Caco-2 (cell line): ENCODE measurements around the gene OPN1SW. TPM values are rescaled to one million over a fixed set of nuclear protein-coding genes. Genes with fewer than 3 reads are reported as not detected.

Source experiments
- BruUV-seq: library from RNA; stranded (reverse); fragments of 400-500 nt; replicated peaks from 2 replicates; lab custom pipeline; 2021; lab: Mats Ljungman, UMichigan
- CTCF ChIA-PET: fragments of 300-600 bp; sonication (Branson Sonifier 250); formaldehyde crosslinking; loops from one replicate; lab custom pipeline; 2022; ENCODE audit warnings: antibody characterized with exemption; lab: Charles Lee
- POLR2A ChIA-PET: fragments of 300-600 bp; sonication (Branson Sonifier 250); formaldehyde crosslinking; loops from one replicate; lab custom pipeline; 2022; ENCODE audit warnings: antibody characterized with exemption; lab: Charles Lee
- DNase-seq, 2 experiments: peaks; one replicate each; pipeline versions ENCODE4 v3.0.0 to v3.0.0-alpha.2; 2020 to 2022
- H3K27me3 ChIP-seq: replicated peaks from 2 replicates; pipeline ENCODE4 v1.6.0; 2011; ENCODE audit warnings: low read length; ENCODE audit not compliant: control insufficient read depth, insufficient read depth
- H3K36me3 ChIP-seq: 2 replicates; pipeline ENCODE4 v1.5.1; 2011; ENCODE audit warnings: low read length; ENCODE audit not compliant: control insufficient read depth, insufficient read depth
- H3K4me1 ChIP-seq: fragments of 250-450 bp; sonication (Bioruptor Pico); 2 replicates; pipeline ENCODE4 v1.5.1; 2020; ENCODE audit warnings: mild to moderate bottlenecking
- H3K4me3 ChIP-seq: 2 replicates; pipeline ENCODE4 v1.5.1; 2011; ENCODE audit warnings: low read depth, mild to moderate bottlenecking, control low read depth, low read length
- H3K9me3 ChIP-seq: fragments of 250-450 bp; sonication (Bioruptor Pico); 2 replicates; pipeline ENCODE4 v1.5.1; 2020; ENCODE audit warnings: mild to moderate bottlenecking, moderate library complexity
- H3K27ac Mint-ChIP-seq: one replicate; pipeline ENCODE4 v1.8.0; 2022; ENCODE audit warnings: mixed read lengths; ENCODE audit not compliant: unreplicated experiment
- H3K27me3 Mint-ChIP-seq: one replicate; pipeline ENCODE4 v1.8.0; 2022; ENCODE audit warnings: mixed read lengths; ENCODE audit not compliant: insufficient read depth, unreplicated experiment
- H3K36me3 Mint-ChIP-seq: one replicate; pipeline ENCODE4 v1.8.0; 2022; ENCODE audit warnings: mild to moderate bottlenecking, mixed read lengths; ENCODE audit not compliant: insufficient read depth, unreplicated experiment
- H3K4me1 Mint-ChIP-seq: one replicate; pipeline ENCODE4 v1.8.0; 2022; ENCODE audit warnings: low read depth, mixed read lengths; ENCODE audit not compliant: unreplicated experiment
- H3K4me3 Mint-ChIP-seq: one replicate; pipeline ENCODE4 v1.8.0; 2022; ENCODE audit warnings: mild to moderate bottlenecking, moderate library complexity, mixed read lengths; ENCODE audit not compliant: unreplicated experiment
- H3K9me3 Mint-ChIP-seq: one replicate; pipeline ENCODE4 v1.8.0; 2022; ENCODE audit warnings: mixed read lengths; ENCODE audit not compliant: unreplicated experiment
- intact Hi-C: fragments of 100-400 bp; cut with micrococcal nuclease; formaldehyde crosslinking; loops from one replicate; pipeline ENCODE4 v1.10.0; 2022; ENCODE audit not compliant: unreplicated experiment
- total RNA-seq: library from RNA; stranded (reverse); gene quantifications from 2 replicates; pipeline ENCODE4 v1.2.3, GENCODE V29; 2022
- TF ChIP-seq, protein P1 (sequence below), 2 experiments: fragments of 200-600 bp in 1 of 2; IDR thresholded peaks; 1 replicate in 1 of 2; 2 replicates in 1 of 2; pipeline versions ENCODE4 v1.5.1 to v1.8.0; 2011 to 2022; ENCODE audit warnings: antibody characterized with exemption in 1 of 2, control low read depth in 1 of 2, inconsistent platforms in 1 of 2, low read depth in 1 of 2, low read length in 1 of 2, mild to moderate bottlenecking in 1 of 2, moderate library complexity in 1 of 2; ENCODE audit not compliant: insufficient read depth in 1 of 2, severe bottlenecking in 1 of 2, unreplicated experiment in 1 of 2

Gene OPN1SW
- total RNA-seq, 1 experiment from 2014 or later: not detected

DNA sequence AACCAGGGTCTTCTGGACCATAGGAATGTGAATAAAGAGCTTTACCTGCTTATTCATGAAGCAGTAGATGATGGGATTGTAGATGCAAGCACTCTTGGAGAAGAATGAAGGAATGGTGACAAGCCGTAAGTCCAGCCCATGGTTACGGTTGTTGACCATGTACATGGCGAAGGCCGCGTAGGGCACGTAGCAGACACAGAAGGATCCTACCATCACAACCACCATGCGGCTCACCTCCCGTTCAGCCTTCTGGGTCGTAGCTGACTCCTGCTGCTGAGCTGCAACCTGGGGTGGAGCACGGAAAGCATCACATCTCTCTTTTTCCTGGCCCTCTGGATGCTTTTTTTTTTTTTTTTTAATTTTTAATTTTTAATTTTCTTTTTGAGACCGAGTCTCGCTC, 2.0 kb downstream of the OPN1SW start:
- Histone ChIP-seq H3K36me3 (peaks cover 4% of the 10 kb centered on the region), H3K27me3 (no peaks in the 10 kb centered on the region), H3K9me3 (peaks cover 8% of the 10 kb centered on the region; the same call in 1 of the 2 replicates), H3K4me1 (no peaks in the 10 kb centered on the region), H3K4me3 (no peak overlapping the region)
- ChIA-PET POLR2A (no interaction called here), CTCF (no interaction called here)
- no peaks in the 10 kb centered on the region for H3K27me3 Mint-ChIP-seq
- TF ChIP-seq, protein P1, sequence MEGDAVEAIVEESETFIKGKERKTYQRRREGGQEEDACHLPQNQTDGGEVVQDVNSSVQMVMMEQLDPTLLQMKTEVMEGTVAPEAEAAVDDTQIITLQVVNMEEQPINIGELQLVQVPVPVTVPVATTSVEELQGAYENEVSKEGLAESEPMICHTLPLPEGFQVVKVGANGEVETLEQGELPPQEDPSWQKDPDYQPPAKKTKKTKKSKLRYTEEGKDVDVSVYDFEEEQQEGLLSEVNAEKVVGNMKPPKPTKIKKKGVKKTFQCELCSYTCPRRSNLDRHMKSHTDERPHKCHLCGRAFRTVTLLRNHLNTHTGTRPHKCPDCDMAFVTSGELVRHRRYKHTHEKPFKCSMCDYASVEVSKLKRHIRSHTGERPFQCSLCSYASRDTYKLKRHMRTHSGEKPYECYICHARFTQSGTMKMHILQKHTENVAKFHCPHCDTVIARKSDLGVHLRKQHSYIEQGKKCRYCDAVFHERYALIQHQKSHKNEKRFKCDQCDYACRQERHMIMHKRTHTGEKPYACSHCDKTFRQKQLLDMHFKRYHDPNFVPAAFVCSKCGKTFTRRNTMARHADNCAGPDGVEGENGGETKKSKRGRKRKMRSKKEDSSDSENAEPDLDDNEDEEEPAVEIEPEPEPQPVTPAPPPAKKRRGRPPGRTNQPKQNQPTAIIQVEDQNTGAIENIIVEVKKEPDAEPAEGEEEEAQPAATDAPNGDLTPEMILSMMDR (IDR thresholded peaks at IDR 0.05; ENCODE audit: insufficient read depth in 1 of 2, low read depth in 1 of 2, low read length in 1 of 2, severe bottlenecking in 1 of 2, unreplicated experiment in 1 of 2): no peak
- BruUV-seq: no TSS peak
- H3K27ac Mint-ChIP-seq: no peak overlapping the region
- H3K4me3 Mint-ChIP-seq: no peak overlapping the region
- intact Hi-C loops: no loop called here
- DNase-seq: no peak
- peaks cover 93% of the 10 kb centered on the region for H3K36me3 Mint-ChIP-seq
- peaks cover 6% of the 10 kb centered on the region for H3K4me1 Mint-ChIP-seq
- H3K9me3 Mint-ChIP-seq: peaks cover 19% of the 10 kb centered on the region

DNA sequence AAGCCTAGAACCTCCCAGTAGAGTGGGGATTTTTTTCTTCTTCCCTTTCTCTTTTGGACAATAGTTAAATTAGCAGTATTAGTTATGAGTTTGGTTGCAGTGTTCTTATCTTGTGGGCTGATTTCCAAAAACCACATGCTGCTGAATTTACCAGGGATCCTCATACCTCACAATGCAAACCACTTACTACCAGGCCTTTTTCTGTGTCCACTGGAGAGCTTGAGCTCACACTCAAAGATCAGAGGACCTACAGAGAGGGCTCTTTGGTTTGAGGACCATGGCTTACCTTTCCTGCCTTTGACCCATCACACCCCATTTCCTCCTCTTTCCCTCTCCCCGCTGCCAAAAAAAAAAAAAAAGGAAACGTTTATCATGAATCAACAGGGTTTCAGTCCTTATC, 5.4 kb downstream of the OPN1SW start:
- no peak overlapping the region for H3K4me3 Mint-ChIP-seq
- peaks cover 100% of the 10 kb centered on the region for H3K36me3 Mint-ChIP-seq
- no peak overlapping the region for H3K4me3 ChIP-seq
- no peak overlapping the region for H3K27ac Mint-ChIP-seq
- H3K4me1 ChIP-seq: no peaks in the 10 kb centered on the region
- H3K9me3 ChIP-seq: no peaks in the 10 kb centered on the region
- BruUV-seq: no TSS peak
- TF ChIP-seq, protein P1 (IDR thresholded peaks at IDR 0.05; ENCODE audit: insufficient read depth in 1 of 2, low read depth in 1 of 2, low read length in 1 of 2, severe bottlenecking in 1 of 2, unreplicated experiment in 1 of 2): no peak
- no peaks in the 10 kb centered on the region for H3K9me3 Mint-ChIP-seq
- no peak for DNase-seq
- intact Hi-C loops: no loop called here
- CTCF ChIA-PET: interaction anchor here (0.6 to 0.7 kb wide), 2 partner anchors 110 to 388 kb away, joined by 4 to 5 read pairs; no protein-coding TSS in a partner anchor
- peaks cover 4% of the 10 kb centered on the region for H3K36me3 ChIP-seq
- H3K27me3 ChIP-seq: no peaks in the 10 kb centered on the region
- POLR2A ChIA-PET: no interaction called here
- no peaks in the 10 kb centered on the region for H3K27me3 Mint-ChIP-seq
- H3K4me1 Mint-ChIP-seq: peaks cover 6% of the 10 kb centered on the region

DNA sequence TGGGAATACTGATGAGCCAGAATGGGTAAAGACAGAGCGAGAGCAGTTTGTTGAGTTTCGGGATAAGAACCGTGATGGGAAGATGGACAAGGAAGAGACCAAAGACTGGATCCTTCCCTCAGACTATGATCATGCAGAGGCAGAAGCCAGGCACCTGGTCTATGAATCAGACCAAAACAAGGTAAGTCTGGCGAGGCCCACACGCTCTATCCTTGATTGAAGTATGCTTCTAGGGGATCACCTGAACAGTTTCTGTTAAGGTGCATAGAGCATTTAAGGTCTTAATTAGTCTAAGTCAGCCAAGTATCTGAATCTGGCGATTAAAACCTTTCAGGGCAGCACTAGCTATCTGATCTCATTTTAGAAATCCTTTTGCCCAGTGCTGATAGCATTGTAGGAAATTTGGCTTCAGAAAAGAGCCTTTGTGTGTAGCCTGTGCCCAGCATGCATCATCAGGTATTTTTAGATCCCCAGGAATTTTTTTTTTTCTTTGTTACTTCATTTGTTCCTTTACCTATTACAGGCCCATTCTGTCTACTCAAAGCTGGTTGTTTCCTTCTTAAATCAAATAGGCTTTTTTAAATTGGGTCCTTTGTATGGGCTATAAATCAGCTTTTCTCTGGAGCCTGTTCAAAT, 8.0 kb downstream of the OPN1SW start:
- CTCF ChIA-PET: no interaction called here
- no TSS peak for BruUV-seq
- Histone ChIP-seq H3K9me3 (no peaks in the 10 kb centered on the region), H3K4me3 (no peak overlapping the region), H3K27me3 (no peaks in the 10 kb centered on the region), H3K36me3 (peaks cover 4% of the 10 kb centered on the region), H3K4me1 (no peaks in the 10 kb centered on the region)
- H3K4me1 Mint-ChIP-seq: no peaks in the 10 kb centered on the region
- peaks cover 91% of the 10 kb centered on the region for H3K36me3 Mint-ChIP-seq
- POLR2A ChIA-PET: no interaction called here
- H3K4me3 Mint-ChIP-seq: no peak overlapping the region
- no peak for DNase-seq
- H3K9me3 Mint-ChIP-seq: no peaks in the 10 kb centered on the region
- H3K27ac Mint-ChIP-seq: no peak overlapping the region
- intact Hi-C loops: no loop called here
- no peaks in the 10 kb centered on the region for H3K27me3 Mint-ChIP-seq
- TF ChIP-seq, protein P1 (IDR thresholded peaks at IDR 0.05; ENCODE audit: insufficient read depth in 1 of 2, low read depth in 1 of 2, low read length in 1 of 2, severe bottlenecking in 1 of 2, unreplicated experiment in 1 of 2): no peak
